Astrocyte (in vitro differentiated cells and primary cell): ENCODE results near the gene ALPL. TPM values are rescaled to one million over a fixed set of nuclear protein-coding genes. Genes with fewer than 3 reads are reported as not detected.

Experiments
- DNase-seq: peaks from one replicate; pipeline ENCODE4 v3.0.0-alpha.2; 2010; ENCODE audit warnings: low read depth
- FAIRE-seq: peaks from 2 replicates; lab custom pipeline; 2011; peaks lifted over from hg19 to GRCh38; lab: Jason Lieb, UNC
- H2AFZ ChIP-seq: 2 replicates; pipeline ENCODE4 v1.6.0; 2012; ENCODE audit warnings: low read depth, low read length, inconsistent platforms
- H3K27ac ChIP-seq: 2 replicates; pipeline ENCODE4 v1.5.1; 2011; ENCODE audit warnings: low read depth, low read length, inconsistent platforms
- H3K27me3 ChIP-seq: 2 replicates; pipeline ENCODE4 v1.6.0; 2011; ENCODE audit warnings: low read length, inconsistent platforms; ENCODE audit not compliant: insufficient read depth
- H3K36me3 ChIP-seq: 2 replicates; pipeline ENCODE4 v1.5.1; 2011; ENCODE audit warnings: low read length, inconsistent platforms; ENCODE audit not compliant: insufficient read depth
- H3K4me1 ChIP-seq: 2 replicates; pipeline ENCODE4 v1.5.1; 2011; ENCODE audit warnings: low read length, inconsistent platforms; ENCODE audit not compliant: insufficient read depth
- H3K4me2 ChIP-seq: 2 replicates; pipeline ENCODE4 v1.6.0; 2012; ENCODE audit warnings: low read length, inconsistent platforms
- H3K4me3 ChIP-seq: 2 replicates; pipeline ENCODE4 v1.5.1; 2011; ENCODE audit warnings: low read depth, mild to moderate bottlenecking, low read length, inconsistent platforms; ENCODE audit not compliant: insufficient read depth
- H3K79me2 ChIP-seq: 2 replicates; pipeline ENCODE4 v1.6.0; 2012; ENCODE audit warnings: mild to moderate bottlenecking, low read length, inconsistent platforms; ENCODE audit not compliant: insufficient read depth
- H3K9ac ChIP-seq: 2 replicates; pipeline ENCODE4 v1.6.0; 2012; ENCODE audit warnings: mild to moderate bottlenecking, low read length, inconsistent platforms
- H3K9me3 ChIP-seq: 2 replicates; pipeline ENCODE4 v1.5.1; 2012; ENCODE audit warnings: low read depth, mild to moderate bottlenecking, low read length, inconsistent platforms; ENCODE audit not compliant: insufficient read depth
- H4K20me1 ChIP-seq: 2 replicates; pipeline ENCODE4 v1.6.0; 2012; ENCODE audit warnings: low read length, inconsistent platforms; ENCODE audit not compliant: insufficient read depth
- H3K27ac Mint-ChIP-seq: one replicate; pipeline ENCODE4 v1.8.0; 2021; ENCODE audit warnings: mild to moderate bottlenecking, mixed read lengths; ENCODE audit not compliant: unreplicated experiment
- H3K27me3 Mint-ChIP-seq: one replicate; pipeline ENCODE4 v1.8.0; 2021; ENCODE audit warnings: low read depth, mixed read lengths; ENCODE audit not compliant: unreplicated experiment
- H3K36me3 Mint-ChIP-seq: one replicate; pipeline ENCODE4 v1.8.0; 2021; ENCODE audit warnings: low read depth, mixed read lengths; ENCODE audit not compliant: unreplicated experiment
- H3K4me1 Mint-ChIP-seq: one replicate; pipeline ENCODE4 v1.8.0; 2021; ENCODE audit warnings: low read depth, mixed read lengths; ENCODE audit not compliant: unreplicated experiment
- H3K4me3 Mint-ChIP-seq: one replicate; pipeline ENCODE4 v1.8.0; 2021; ENCODE audit warnings: mild to moderate bottlenecking, moderate library complexity, mixed read lengths; ENCODE audit not compliant: unreplicated experiment
- H3K9me3 Mint-ChIP-seq: one replicate; pipeline ENCODE4 v1.8.0; 2021; ENCODE audit warnings: mild to moderate bottlenecking, mixed read lengths; ENCODE audit not compliant: unreplicated experiment
- CTCF ChIP-seq: IDR thresholded peaks from 2 replicates; pipeline ENCODE4 v1.5.1; 2011; ENCODE audit warnings: low read depth, mild to moderate bottlenecking, inconsistent platforms, low read length, moderate library complexity; ENCODE audit not compliant: insufficient read depth
- EZH2 ChIP-seq: IDR thresholded peaks from 2 replicates; pipeline ENCODE4 v1.6.1; 2012; ENCODE audit warnings: mild to moderate bottlenecking, low read length, inconsistent platforms; ENCODE audit not compliant: insufficient read depth
- total RNA-seq: library from RNA; stranded (reverse); gene quantifications from 2 replicates; pipeline ENCODE4 v1.2.1, GENCODE V29; 2021

ALPL gene
- total RNA-seq, 1 donor from 2014 or later: 24.3 TPM

GRCh38 chr1:21492356-21492625 lies 16.9 kb upstream of the ALPL start:
- peaks cover 1% of the 10 kb centered on the region for H3K36me3 Mint-ChIP-seq
- Histone ChIP-seq H3K4me1 (no peaks in the 10 kb centered on the region), H3K9ac (no peak overlapping the region), H3K4me2 (no peak overlapping the region), H3K36me3 (no peaks in the 10 kb centered on the region), H3K27me3 (peaks cover 19% of the 10 kb centered on the region), H4K20me1 (no peaks in the 10 kb centered on the region), H3K4me3 (no peak overlapping the region), H3K27ac (no peak overlapping the region), H3K79me2 (no peaks in the 10 kb centered on the region), H3K9me3 (no peaks in the 10 kb centered on the region), H2AFZ (no peak overlapping the region)
- no peak overlapping the region for H3K4me3 Mint-ChIP-seq
- FAIRE-seq (no peak), DNase-seq (no peak)
- peaks cover 4% of the 10 kb centered on the region for H3K9me3 Mint-ChIP-seq
- no peaks in the 10 kb centered on the region for H3K4me1 Mint-ChIP-seq
- peak overlapping the region; percentile 41 for H3K27ac Mint-ChIP-seq
- peaks cover 40% of the 10 kb centered on the region for H3K27me3 Mint-ChIP-seq
- TF ChIP-seq CTCF (no peak), EZH2 (no peak)

GRCh38 chr1:21494196-21494595 lies 15.0 kb upstream of the ALPL start:
- Mint-ChIP-seq H3K36me3 (peaks cover 1% of the 10 kb centered on the region), H3K9me3 (peaks cover 4% of the 10 kb centered on the region), H3K4me3 (no peak overlapping the region), H3K27me3 (peaks cover 40% of the 10 kb centered on the region), H3K27ac (no peak overlapping the region), H3K4me1 (no peaks in the 10 kb centered on the region)
- no peak overlapping the region for H3K4me2 ChIP-seq
- H3K9me3 ChIP-seq: no peaks in the 10 kb centered on the region
- no peak overlapping the region for H2AFZ ChIP-seq
- H3K4me3 ChIP-seq: no peak overlapping the region
- DNase-seq (no peak), FAIRE-seq (no peak)
- no peaks in the 10 kb centered on the region for H3K36me3 ChIP-seq
- peaks cover 14% of the 10 kb centered on the region for H3K27me3 ChIP-seq
- H4K20me1 ChIP-seq: no peaks in the 10 kb centered on the region
- no peak overlapping the region for H3K27ac ChIP-seq
- no peaks in the 10 kb centered on the region for H3K4me1 ChIP-seq
- TF ChIP-seq CTCF (no peak), EZH2 (no peak)
- H3K79me2 ChIP-seq: no peaks in the 10 kb centered on the region
- no peak overlapping the region for H3K9ac ChIP-seq

GRCh38 chr1:21495225-21495820 lies 13.9 kb upstream of the ALPL start:
- Histone ChIP-seq H4K20me1 (no peaks in the 10 kb centered on the region), H3K4me3 (no peak overlapping the region), H3K27ac (no peak overlapping the region), H3K4me1 (no peaks in the 10 kb centered on the region), H3K9ac (no peak overlapping the region), H3K79me2 (no peaks in the 10 kb centered on the region), H3K9me3 (no peaks in the 10 kb centered on the region), H3K36me3 (no peaks in the 10 kb centered on the region), H2AFZ (no peak overlapping the region), H3K4me2 (no peak overlapping the region), H3K27me3 (peaks cover 16% of the 10 kb centered on the region)
- no peaks in the 10 kb centered on the region for H3K4me1 Mint-ChIP-seq
- H3K27me3 Mint-ChIP-seq: peaks cover 43% of the 10 kb centered on the region
- H3K27ac Mint-ChIP-seq: no peak overlapping the region
- TF ChIP-seq CTCF (no peak), EZH2 (no peak)
- DNase-seq (no peak), FAIRE-seq (no peak)
- H3K36me3 Mint-ChIP-seq: peaks cover 1% of the 10 kb centered on the region
- peaks cover 6% of the 10 kb centered on the region for H3K9me3 Mint-ChIP-seq
- H3K4me3 Mint-ChIP-seq: no peak overlapping the region
